ENCODE data around the gene STK32B.

STK32B gene

GRCh38 chr4:5421416-5421815, 370.1 kb downstream of the STK32B start:
- no peak for TF ChIP-seq CTCF (IDR thresholded peaks at IDR 0.05)
- Histone ChIP-seq H2AFZ (no peak overlapping the region), H3K9ac (no peak overlapping the region), H3K4me3 (ENCODE audit: low read depth, low read length) (no peak overlapping the region), H3K4me1 (no peaks in the 10 kb centered on the region), H3K4me2 (ENCODE audit: low read length) (no peak overlapping the region), H3K27me3 (ENCODE audit: control insufficient read depth, insufficient read depth, low read length) (no peaks in the 10 kb centered on the region), H3K79me2 (no peaks in the 10 kb centered on the region), H3K9me3 (ENCODE audit: control insufficient read depth, low read length) (peaks cover 3% of the 10 kb centered on the region), H3K36me3 (ENCODE audit: control insufficient read depth, insufficient read depth, low read length) (no peaks in the 10 kb centered on the region), H3K27ac (no peak overlapping the region)

GRCh38 chr4:5422195-5422594, 370.9 kb downstream of the STK32B start:
- Histone ChIP-seq H3K79me2 (no peaks in the 10 kb centered on the region), H3K4me3 (ENCODE audit: low read depth, low read length) (no peak overlapping the region), H3K27ac (no peak overlapping the region), H3K4me1 (no peaks in the 10 kb centered on the region), H2AFZ (no peak overlapping the region), H3K27me3 (ENCODE audit: control insufficient read depth, insufficient read depth, low read length) (no peaks in the 10 kb centered on the region), H3K9ac (no peak overlapping the region), H3K9me3 (ENCODE audit: control insufficient read depth, low read length) (no peaks in the 10 kb centered on the region), H3K4me2 (ENCODE audit: low read length) (no peak overlapping the region), H3K36me3 (ENCODE audit: control insufficient read depth, insufficient read depth, low read length) (no peaks in the 10 kb centered on the region)
- TF ChIP-seq CTCF (IDR thresholded peaks at IDR 0.05) = no peak

GRCh38 chr4:5423670-5424069, 372.4 kb downstream of the STK32B start:
- no peak overlapping the region for H3K9ac ChIP-seq
- no peak for TF ChIP-seq CTCF (IDR thresholded peaks at IDR 0.05)
- H3K27ac ChIP-seq = no peak overlapping the region
- H3K79me2 ChIP-seq = no peaks in the 10 kb centered on the region
- no peaks in the 10 kb centered on the region for H3K4me1 ChIP-seq
- no peaks in the 10 kb centered on the region for H3K36me3 ChIP-seq (ENCODE audit: control insufficient read depth, insufficient read depth, low read length)
- H2AFZ ChIP-seq = no peak overlapping the region
- H3K27me3 ChIP-seq (ENCODE audit: control insufficient read depth, insufficient read depth, low read length) = no peaks in the 10 kb centered on the region
- H3K4me2 ChIP-seq (ENCODE audit: low read length) = no peak overlapping the region
- no peak overlapping the region for H3K4me3 ChIP-seq (ENCODE audit: low read depth, low read length)
- no peaks in the 10 kb centered on the region for H3K9me3 ChIP-seq (ENCODE audit: control insufficient read depth, low read length)

- no peak for TF ChIP-seq CTCF (IDR thresholded peaks at IDR 0.05)
Observed at GRCh38 chr4:5424211-5424610, 372.9 kb downstream of the STK32B start.

GRCh38 chr4:5424901-5425300, 373.6 kb downstream of the STK32B start:
- TF ChIP-seq CTCF (IDR thresholded peaks at IDR 0.05) = no peak
- H2AFZ ChIP-seq = no peak overlapping the region
- H3K4me1 ChIP-seq = no peaks in the 10 kb centered on the region
- no peaks in the 10 kb centered on the region for H3K79me2 ChIP-seq
- H3K9ac ChIP-seq = no peak overlapping the region
- H3K36me3 ChIP-seq (ENCODE audit: control insufficient read depth, insufficient read depth, low read length) = no peaks in the 10 kb centered on the region
- no peak overlapping the region for H3K27ac ChIP-seq
- H3K4me3 ChIP-seq (ENCODE audit: low read depth, low read length) = no peak overlapping the region
- H3K9me3 ChIP-seq (ENCODE audit: control insufficient read depth, low read length) = no peaks in the 10 kb centered on the region
- no peak overlapping the region for H3K4me2 ChIP-seq (ENCODE audit: low read length)
- H3K27me3 ChIP-seq (ENCODE audit: control insufficient read depth, insufficient read depth, low read length) = no peaks in the 10 kb centered on the region

More at GRCh38 chr4:5424211-5424610, 372.9 kb downstream of the STK32B start:
- Histone ChIP-seq H3K4me1 (no peaks in the 10 kb centered on the region), H3K9me3 (ENCODE audit: control insufficient read depth, low read length) (no peaks in the 10 kb centered on the region), H3K27ac (no peak overlapping the region), H3K79me2 (no peaks in the 10 kb centered on the region), H3K36me3 (ENCODE audit: control insufficient read depth, insufficient read depth, low read length) (no peaks in the 10 kb centered on the region), H2AFZ (no peak overlapping the region), H3K4me2 (ENCODE audit: low read length) (no peak overlapping the region), H3K9ac (no peak overlapping the region), H3K4me3 (ENCODE audit: low read depth, low read length) (no peak overlapping the region), H3K27me3 (ENCODE audit: control insufficient read depth, insufficient read depth, low read length) (no peaks in the 10 kb centered on the region)
